Measurements from ENCODE around the gene LAMA2.

The LAMA2 gene

DNA sequence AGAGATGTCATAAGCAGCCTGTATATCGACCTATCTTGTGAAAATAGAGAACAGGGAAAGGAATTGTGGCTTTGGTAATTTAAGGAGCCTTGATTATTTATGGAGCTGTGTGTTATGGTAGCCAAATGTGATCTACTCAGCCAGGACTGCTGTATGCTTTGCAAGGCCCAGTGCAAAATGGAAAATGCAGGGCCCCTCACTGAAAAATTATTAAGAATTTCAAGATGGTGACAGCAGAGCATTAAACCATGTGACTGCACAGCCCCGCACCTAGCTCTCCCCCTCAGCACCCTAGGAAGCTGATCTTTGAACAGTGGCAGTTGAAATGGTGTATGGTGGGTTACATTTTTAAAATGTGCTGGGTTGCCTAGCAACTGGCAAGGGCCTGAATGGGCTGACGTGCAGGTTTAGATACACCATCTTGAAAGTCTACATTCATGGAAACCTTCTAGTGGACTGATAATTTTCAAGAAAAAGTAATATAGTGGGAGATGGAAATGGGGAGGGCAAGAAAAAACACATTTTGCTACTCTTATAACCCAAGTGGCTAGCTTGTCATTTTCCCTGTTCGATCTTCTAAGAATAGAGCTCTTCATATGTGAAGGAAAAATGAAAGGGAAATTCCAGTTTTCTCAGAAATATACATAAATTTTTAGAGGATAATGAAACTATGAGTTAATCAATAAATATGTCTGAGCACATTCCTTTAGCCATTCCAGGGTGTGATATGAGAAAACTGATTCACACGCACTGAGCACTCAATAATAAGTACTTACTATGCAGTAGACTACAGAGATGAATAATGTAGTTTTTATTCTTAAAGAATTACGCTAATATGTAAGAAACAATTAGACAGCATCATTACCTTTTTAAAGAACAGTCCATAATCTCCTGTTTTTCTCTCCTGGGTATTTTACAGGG lies 619.1 kb downstream of the LAMA2 start:
- no peak overlapping the region for H3K4me3 ChIP-seq (replicated peaks; ENCODE audit: low read depth, low read length)
- DNase-seq (ENCODE audit: extremely low read depth, low read depth): no peak
- TF ChIP-seq, protein P1, sequence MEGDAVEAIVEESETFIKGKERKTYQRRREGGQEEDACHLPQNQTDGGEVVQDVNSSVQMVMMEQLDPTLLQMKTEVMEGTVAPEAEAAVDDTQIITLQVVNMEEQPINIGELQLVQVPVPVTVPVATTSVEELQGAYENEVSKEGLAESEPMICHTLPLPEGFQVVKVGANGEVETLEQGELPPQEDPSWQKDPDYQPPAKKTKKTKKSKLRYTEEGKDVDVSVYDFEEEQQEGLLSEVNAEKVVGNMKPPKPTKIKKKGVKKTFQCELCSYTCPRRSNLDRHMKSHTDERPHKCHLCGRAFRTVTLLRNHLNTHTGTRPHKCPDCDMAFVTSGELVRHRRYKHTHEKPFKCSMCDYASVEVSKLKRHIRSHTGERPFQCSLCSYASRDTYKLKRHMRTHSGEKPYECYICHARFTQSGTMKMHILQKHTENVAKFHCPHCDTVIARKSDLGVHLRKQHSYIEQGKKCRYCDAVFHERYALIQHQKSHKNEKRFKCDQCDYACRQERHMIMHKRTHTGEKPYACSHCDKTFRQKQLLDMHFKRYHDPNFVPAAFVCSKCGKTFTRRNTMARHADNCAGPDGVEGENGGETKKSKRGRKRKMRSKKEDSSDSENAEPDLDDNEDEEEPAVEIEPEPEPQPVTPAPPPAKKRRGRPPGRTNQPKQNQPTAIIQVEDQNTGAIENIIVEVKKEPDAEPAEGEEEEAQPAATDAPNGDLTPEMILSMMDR (IDR thresholded peaks at IDR 0.05; ENCODE audit: low read depth, low read length, missing control alignments): no peak

DNA sequence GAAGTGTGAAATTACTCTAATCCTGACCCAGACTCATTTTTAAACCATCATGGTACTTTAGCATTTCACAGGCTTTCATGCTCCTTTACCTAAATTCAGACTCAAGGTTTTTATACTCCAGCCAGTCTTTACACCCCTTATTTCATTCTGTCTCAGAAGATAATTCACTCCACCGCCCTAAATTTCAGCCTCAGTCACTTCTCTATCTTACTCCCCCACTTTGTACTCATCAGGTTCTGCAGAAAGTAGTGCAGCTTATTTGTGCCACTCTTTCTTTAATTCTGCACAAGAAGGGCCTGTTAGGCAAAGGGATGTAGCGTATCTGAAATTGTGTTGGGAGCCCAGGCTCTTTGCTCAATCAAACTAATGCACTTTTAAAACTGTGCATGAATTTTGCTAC lies 621.5 kb downstream of the LAMA2 start:
- TF ChIP-seq, protein P1 (IDR thresholded peaks at IDR 0.05; ENCODE audit: low read depth, low read length, missing control alignments): no peak
- no peak overlapping the region for H3K4me3 ChIP-seq (replicated peaks; ENCODE audit: low read depth, low read length)
- no peak for DNase-seq (ENCODE audit: extremely low read depth, low read depth)

DNA sequence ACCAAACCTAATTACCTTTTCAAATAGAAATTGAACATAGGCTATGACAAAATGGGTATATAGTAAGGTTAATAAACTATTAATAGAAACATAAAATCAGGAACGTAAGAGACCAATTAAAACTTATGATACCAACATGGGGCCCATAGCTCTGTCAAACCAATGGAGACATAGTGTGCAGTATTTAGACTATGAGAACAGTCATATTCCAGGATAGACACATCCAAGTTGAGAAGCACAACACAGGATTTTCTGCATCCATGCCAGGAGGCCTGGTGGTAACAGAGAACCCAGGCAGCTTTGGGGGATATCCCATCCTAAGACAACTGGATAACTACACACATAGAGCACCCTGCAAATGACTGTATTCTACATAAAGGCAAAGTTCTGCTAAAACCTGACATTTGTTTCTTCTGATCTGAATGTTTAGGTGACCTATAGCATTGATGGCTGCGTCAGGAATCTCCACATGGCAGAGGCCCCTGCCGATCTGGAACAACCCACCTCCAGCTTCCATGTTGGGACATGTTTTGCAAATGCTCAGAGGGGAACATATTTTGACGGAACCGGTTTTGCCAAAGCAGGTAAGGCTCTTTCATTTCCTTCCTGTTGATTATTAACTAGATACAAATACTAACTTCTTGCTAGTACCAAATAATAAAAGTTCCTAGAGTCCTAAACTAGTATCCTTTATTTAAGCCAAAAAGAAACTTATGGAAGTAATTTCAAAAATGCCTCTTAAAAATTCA lies 624.3 kb downstream of the LAMA2 start:
- H3K4me3 ChIP-seq (replicated peaks; ENCODE audit: low read depth, low read length): no peak overlapping the region
- DNase-seq (ENCODE audit: extremely low read depth, low read depth): no peak
- TF ChIP-seq, protein P1 (IDR thresholded peaks at IDR 0.05; ENCODE audit: low read depth, low read length, missing control alignments): no peak

DNA sequence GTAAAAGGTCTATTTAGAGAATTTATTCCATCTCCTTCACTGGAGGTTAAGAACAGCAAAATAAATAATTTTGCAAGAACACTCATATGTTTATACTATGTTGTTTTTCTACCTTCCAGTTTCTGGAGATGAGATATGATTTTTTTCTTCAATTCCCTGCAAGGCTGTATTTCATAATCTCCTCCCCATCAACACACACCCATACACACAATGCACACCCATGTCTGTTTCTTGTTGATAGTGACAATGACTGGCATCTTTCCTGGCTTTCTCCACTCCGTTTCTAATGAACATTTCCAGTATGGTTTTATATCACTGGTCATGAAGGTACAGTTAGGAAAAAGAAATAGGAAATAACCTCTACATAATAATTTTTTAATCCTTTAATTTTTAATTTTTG lies 624.9 kb downstream of the LAMA2 start:
- no peak for DNase-seq (ENCODE audit: extremely low read depth, low read depth)
- TF ChIP-seq, protein P1 (IDR thresholded peaks at IDR 0.05; ENCODE audit: low read depth, low read length, missing control alignments): no peak

DNA sequence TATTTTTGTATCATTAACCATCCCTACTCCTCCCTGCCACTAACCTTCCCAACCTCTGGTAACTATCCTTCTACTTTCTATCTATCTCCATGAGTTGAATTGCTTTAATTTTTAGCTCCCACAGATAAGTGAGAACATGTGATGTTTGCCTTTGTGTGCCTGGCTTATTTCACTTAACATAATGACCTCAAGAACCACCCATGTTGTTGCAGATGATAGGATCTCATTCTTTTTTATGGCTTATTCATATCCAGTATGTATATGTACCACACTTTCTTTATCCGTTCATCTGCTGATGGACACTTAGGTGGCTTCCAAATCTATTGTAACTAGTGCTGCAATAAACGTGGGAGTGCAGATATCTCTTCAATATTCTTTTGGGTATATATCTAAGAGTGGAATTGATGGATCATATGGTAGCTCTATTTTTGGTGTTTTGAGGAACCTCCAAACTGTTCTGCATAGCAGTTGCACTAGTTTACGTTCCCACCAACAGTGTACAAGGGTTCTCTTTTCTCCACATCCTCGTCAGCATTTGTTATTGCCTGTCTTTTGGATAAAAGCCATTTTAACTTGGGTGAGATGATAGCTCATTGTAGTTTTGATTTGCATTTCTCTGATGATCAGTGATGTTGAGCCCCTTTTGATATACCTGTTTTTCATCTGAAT lies 625.7 kb downstream of the LAMA2 start:
- TF ChIP-seq, protein P1 (IDR thresholded peaks at IDR 0.05; ENCODE audit: low read depth, low read length, missing control alignments): no peak
- no peak for DNase-seq (ENCODE audit: extremely low read depth, low read depth)
- H3K4me3 ChIP-seq (replicated peaks; ENCODE audit: low read depth, low read length): no peak overlapping the region

More for the DNA sequence above, 624.9 kb downstream of the LAMA2 start:
- H3K4me3 ChIP-seq (replicated peaks; ENCODE audit: low read depth, low read length): no peak overlapping the region

DNA sequence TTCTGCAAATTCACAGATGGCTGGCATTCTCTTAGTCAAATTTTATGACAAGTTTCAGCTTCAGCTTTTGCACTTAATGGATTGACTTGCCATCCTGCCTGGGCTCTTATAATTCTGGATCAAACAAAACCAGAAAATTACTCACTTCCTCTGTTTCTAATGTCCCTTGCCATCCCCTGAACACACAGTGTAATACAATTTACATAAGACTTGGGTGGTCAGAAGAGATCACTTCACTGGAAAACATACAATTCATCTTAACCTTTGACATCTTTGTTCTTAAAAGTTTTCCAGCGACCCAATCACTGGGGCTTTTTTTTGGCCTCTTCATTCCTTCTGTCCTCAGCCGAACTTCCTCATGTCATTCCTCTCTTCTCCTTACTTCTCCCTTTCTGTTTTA lies 628.0 kb downstream of the LAMA2 start:
- no peak overlapping the region for H3K4me3 ChIP-seq (replicated peaks; ENCODE audit: low read depth, low read length)
- peak; percentile 26 for DNase-seq (ENCODE audit: extremely low read depth, low read depth)
- TF ChIP-seq, protein P1 (IDR thresholded peaks at IDR 0.05; ENCODE audit: low read depth, low read length, missing control alignments): no peak

Measured in HFF-Myc (cell line).